ENCODE results near the gene GAP43. TPM values are rescaled to one million over a fixed set of nuclear protein-coding genes. Genes with fewer than 3 reads are reported as not detected.
A peak's percentile ranks its signal among the peaks of the same experiment; 100 is the strongest.

The GAP43 gene
- 0.07 and 0.21 TPM in 2 replicates for total RNA-seq

GRCh38 chr3:115623044-115623868 is at the start of gene GAP43:
GAP43 (plus strand) TSS chr3:115623510; CDS start chr3:115623690, 180 bp downstream.
- peak; percentile 47 for DNase-seq (ENCODE audit: low read depth)
- no peak for TF ChIP-seq CTCF (IDR thresholded peaks at IDR 0.05; ENCODE audit: insufficient read depth, low read length, poor library complexity, severe bottlenecking)
- no peaks in the 10 kb centered on the region for H3K36me3 ChIP-seq (ENCODE audit: control insufficient read depth, insufficient read depth, low read length)
- peaks cover 2% of the 10 kb centered on the region for H3K27me3 ChIP-seq (ENCODE audit: control insufficient read depth, insufficient read depth, low read length)
- peak within 1 kb of the TSS; percentile 21 for H3K4me3 ChIP-seq (ENCODE audit: low read depth, low read length)

GRCh38 chr3:115576325-115576875 is 46.9 kb upstream of the GAP43 start:
- H3K4me3 ChIP-seq (ENCODE audit: low read depth, low read length), result no peak overlapping the region
- H3K36me3 ChIP-seq (ENCODE audit: control insufficient read depth, insufficient read depth, low read length), result no peaks in the 10 kb centered on the region
- TF ChIP-seq CTCF (IDR thresholded peaks at IDR 0.05; ENCODE audit: insufficient read depth, low read length, poor library complexity, severe bottlenecking), result no peak
- no peak for DNase-seq (ENCODE audit: low read depth)
- H3K27me3 ChIP-seq (ENCODE audit: control insufficient read depth, insufficient read depth, low read length), result no peaks in the 10 kb centered on the region

GRCh38 chr3:115577000-115577399 is 46.3 kb upstream of the GAP43 start:
- no peak for TF ChIP-seq CTCF (IDR thresholded peaks at IDR 0.05; ENCODE audit: insufficient read depth, low read length, poor library complexity, severe bottlenecking)
- H3K27me3 ChIP-seq (ENCODE audit: control insufficient read depth, insufficient read depth, low read length), result no peaks in the 10 kb centered on the region
- H3K4me3 ChIP-seq (ENCODE audit: low read depth, low read length), result no peak overlapping the region
- DNase-seq (ENCODE audit: low read depth), result no peak
- H3K36me3 ChIP-seq (ENCODE audit: control insufficient read depth, insufficient read depth, low read length), result no peaks in the 10 kb centered on the region

GRCh38 chr3:115578331-115578730 is 45.0 kb upstream of the GAP43 start:
- DNase-seq (ENCODE audit: low read depth), result no peak
- H3K27me3 ChIP-seq (ENCODE audit: control insufficient read depth, insufficient read depth, low read length), result no peaks in the 10 kb centered on the region
- H3K36me3 ChIP-seq (ENCODE audit: control insufficient read depth, insufficient read depth, low read length), result no peaks in the 10 kb centered on the region
- TF ChIP-seq CTCF (IDR thresholded peaks at IDR 0.05; ENCODE audit: insufficient read depth, low read length, poor library complexity, severe bottlenecking), result no peak
- no peak overlapping the region for H3K4me3 ChIP-seq (ENCODE audit: low read depth, low read length)

- DNase-seq (ENCODE audit: low read depth), result no peak
- no peaks in the 10 kb centered on the region for H3K36me3 ChIP-seq (ENCODE audit: control insufficient read depth, insufficient read depth, low read length)
- no peak for TF ChIP-seq CTCF (IDR thresholded peaks at IDR 0.05; ENCODE audit: insufficient read depth, low read length, poor library complexity, severe bottlenecking)
- no peaks in the 10 kb centered on the region for H3K27me3 ChIP-seq (ENCODE audit: control insufficient read depth, insufficient read depth, low read length)
- no peak overlapping the region for H3K4me3 ChIP-seq (ENCODE audit: low read depth, low read length)
Measured at GRCh38 chr3:115580566-115580965, 42.7 kb upstream of the GAP43 start.
